GM21390 (cell line): Measurements from ENCODE around the gene HSPA5.
"Not testable (repeated sequence)": the region's sequence is repeated elsewhere in the genome, so short reads cannot be mapped to it uniquely, and the experiment has no call there.

Source experiments
- ATAC-seq: cut with Tn5 transposase; IDR thresholded peaks from one replicate; pipeline ENCODE4 v1.9.1; 2021; ENCODE audit not compliant: unreplicated experiment

The HSPA5 gene

DNA sequence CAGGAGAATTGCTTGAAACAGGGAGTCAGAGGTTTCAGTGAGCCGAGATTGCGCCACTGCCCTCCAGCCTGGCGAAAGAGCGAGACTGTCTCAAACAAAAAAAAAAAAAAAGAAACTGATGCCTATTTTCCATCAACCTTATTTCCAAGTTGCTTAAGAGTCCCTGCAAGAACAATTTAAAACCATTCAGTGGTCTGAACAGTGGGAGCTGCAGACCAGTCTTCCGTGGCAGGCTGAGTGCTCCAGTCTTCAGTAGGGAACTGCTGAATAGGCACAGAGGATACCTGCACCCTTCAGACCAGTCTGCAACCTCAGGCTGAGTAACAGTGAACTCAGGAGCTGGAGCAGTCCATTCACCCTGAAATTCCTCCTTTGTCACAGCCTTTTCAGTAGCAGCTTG is 46.7 kb downstream of the HSPA5 start:
- not testable (repeated sequence) for ATAC-seq

DNA sequence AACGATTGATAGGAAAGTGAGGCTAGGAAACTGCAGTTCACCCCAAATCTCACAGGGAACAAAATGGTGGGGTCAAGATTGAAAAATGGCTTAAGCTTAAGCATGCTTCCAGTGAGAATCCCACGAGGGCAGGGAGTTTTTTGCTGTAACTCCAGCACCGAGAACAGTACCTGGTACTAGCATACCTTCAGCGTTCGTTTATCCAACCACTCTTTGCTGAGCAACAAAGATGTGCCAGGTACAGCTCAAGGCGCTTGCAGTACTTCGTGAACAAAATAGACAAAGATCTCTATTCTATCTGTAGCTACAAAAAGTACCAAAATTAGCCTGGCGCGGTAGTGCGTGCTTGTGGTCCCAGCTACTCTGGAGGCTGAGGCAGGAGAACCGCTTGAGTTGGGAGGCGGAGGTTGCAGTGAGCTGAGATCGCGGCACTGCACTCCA is 50.8 kb downstream of the HSPA5 start:
- no peak for ATAC-seq

DNA sequence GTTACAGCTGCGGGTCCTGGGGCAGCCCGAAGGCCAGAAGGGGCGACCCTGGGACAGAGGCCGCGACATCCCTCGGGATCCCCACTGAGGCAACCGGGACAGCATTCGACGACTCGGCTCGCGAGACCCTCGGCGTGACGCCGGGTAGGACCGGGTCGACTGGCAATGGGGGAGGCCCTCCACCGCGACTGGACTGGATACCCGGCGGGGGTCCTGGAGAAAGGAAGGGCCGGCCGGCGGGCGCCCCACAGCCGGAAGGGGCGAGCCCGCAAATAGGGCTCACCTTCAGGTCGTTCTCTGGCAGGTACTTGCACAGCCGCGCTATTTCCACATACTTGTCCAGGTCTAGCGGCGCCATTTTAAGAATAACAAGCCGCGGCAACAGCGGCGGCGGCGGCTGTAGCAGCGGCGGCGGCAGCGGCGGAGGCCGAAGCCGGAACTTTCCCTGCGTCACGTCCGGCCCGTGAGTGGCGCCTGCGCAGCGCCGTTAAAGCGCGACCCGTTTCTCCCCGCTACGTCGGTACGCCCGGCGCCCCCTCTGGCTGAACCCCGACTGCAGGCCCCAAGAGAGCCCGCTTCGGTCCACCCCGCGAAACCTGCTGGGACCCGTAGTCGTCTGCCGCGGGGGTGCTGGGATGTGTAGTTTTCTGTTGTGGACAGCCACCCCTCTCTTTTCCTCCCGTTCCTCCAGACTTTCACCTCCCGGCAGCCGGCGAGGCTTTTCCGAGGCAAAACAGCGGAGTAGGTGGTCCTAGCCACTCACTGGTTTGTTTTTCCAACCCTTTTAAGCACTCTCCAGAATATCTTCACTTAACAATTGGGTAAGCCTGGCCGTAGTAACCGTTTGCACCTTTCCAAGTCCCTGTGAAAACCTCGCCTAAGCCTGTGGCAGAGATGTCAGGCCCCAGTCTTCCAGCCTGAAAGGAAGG is 51.5 kb downstream of the HSPA5 start, which contains the start of gene PPP6C:
PPP6C (minus strand) TSS at position 443 of the 929 bp plus-strand sequence; CDS start at position 358, 85 bp downstream.
- peak; percentile 97 for ATAC-seq

DNA sequence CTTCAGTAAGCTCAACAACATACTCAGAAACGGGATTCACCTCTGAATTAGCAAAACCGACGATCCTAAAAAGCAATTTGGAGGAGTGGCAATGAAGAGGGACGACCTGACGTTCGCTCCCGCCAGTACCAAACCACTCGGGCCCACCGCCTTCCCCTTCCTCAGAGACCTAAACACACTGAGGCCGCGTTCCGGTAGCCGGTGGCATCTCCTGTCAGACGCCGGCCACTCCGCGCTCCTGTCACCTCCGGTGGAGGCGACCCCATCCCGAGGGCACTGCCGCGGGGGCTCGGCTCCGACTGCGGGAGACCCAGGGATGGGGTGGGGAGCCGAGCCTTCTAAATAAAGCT is 52.2 kb downstream of the HSPA5 start:
- ATAC-seq: peak; percentile 21
